IMR-90 (cell line): ENCODE data around the gene ADAM17. TPM values are rescaled to one million over a fixed set of nuclear protein-coding genes. Genes with fewer than 3 reads are reported as not detected.

Experiments
- ATAC-seq: fragments of 200-7000 bp; cut with Tn5 transposase; 2 replicates; pipeline ENCODE4 v1.9.1; 2020; ENCODE audit warnings: low read depth, mild to moderate bottlenecking, moderate library complexity
- BruUV-seq: library from RNA; stranded (reverse); fragments of 400-500 nt; replicated peaks from 2 replicates; lab custom pipeline; 2021; lab: Mats Ljungman, UMichigan
- CTCF ChIA-PET: fragments of 300-600 bp; formaldehyde crosslinking; extraction: SDS; loops from one replicate; lab custom pipeline; 2021; ENCODE audit warnings: antibody characterized with exemption; lab: Yijun Ruan, JAX
- POLR2A ChIA-PET: fragments of 300-600 bp; sonication (Branson Sonifier 250); formaldehyde crosslinking; loops from one replicate; lab custom pipeline; 2022; ENCODE audit warnings: antibody characterized with exemption; ENCODE audit not compliant: unreplicated experiment; lab: Charles Lee
- DNase-seq: peaks from one replicate; pipeline ENCODE4 v3.0.0; 2013
- H2AFZ ChIP-seq: replicated peaks from 2 replicates; pipeline ENCODE3; 2013; ENCODE audit warnings: low read length, mild to moderate bottlenecking; ENCODE audit not compliant: poor library complexity
- H2AK5ac ChIP-seq: 2 replicates; pipeline ENCODE4 v1.6.1; 2013; ENCODE audit warnings: low read depth, low read length, inconsistent platforms
- H2AK9ac ChIP-seq: replicated peaks from 2 replicates; pipeline ENCODE3; 2013; ENCODE audit warnings: mild to moderate bottlenecking, low read depth, low read length, moderate library complexity; ENCODE audit not compliant: poor library complexity
- H2BK120ac ChIP-seq: 2 replicates; pipeline ENCODE4 v1.6.1; 2013; ENCODE audit warnings: low read depth, low read length, inconsistent platforms
- H2BK15ac ChIP-seq: 3 replicates; pipeline ENCODE4 v1.6.1; 2013; ENCODE audit warnings: low read depth, low read length, inconsistent platforms
- H2BK20ac ChIP-seq: 2 replicates; pipeline ENCODE4 v1.6.1; 2013; ENCODE audit warnings: low read depth, mild to moderate bottlenecking, inconsistent platforms, low read length, moderate library complexity
- H2BK5ac ChIP-seq: 2 replicates; pipeline ENCODE4 v1.6.1; 2013; ENCODE audit warnings: mild to moderate bottlenecking, low read depth, low read length, inconsistent platforms; ENCODE audit not compliant: poor library complexity, severe bottlenecking
- H3K14ac ChIP-seq: replicated peaks from 2 replicates; pipeline ENCODE4 v1.6.1; 2013; ENCODE audit warnings: low read depth, low read length, inconsistent platforms
- H3K18ac ChIP-seq: 2 replicates; pipeline ENCODE4 v1.6.1; 2013; ENCODE audit warnings: low read depth, low read length, control low read depth
- H3K23ac ChIP-seq: 2 replicates; pipeline ENCODE4 v1.6.1; 2013; ENCODE audit warnings: low read depth, low read length, inconsistent platforms
- H3K27ac ChIP-seq: 2 replicates; pipeline ENCODE4 v1.5.1; 2013; ENCODE audit warnings: mild to moderate bottlenecking, control low read depth, low read length; ENCODE audit not compliant: insufficient read depth
- H3K27me3 ChIP-seq: 2 replicates; pipeline ENCODE4 v1.6.1; 2013; ENCODE audit warnings: low read length; ENCODE audit not compliant: control insufficient read depth, insufficient read depth
- H3K36me3 ChIP-seq: 2 replicates; pipeline ENCODE4 v1.6.1; 2013; ENCODE audit warnings: low read length, mixed read lengths; ENCODE audit not compliant: control insufficient read depth, insufficient read depth
- H3K4ac ChIP-seq: 2 replicates; pipeline ENCODE4 v1.6.1; 2013; ENCODE audit warnings: low read depth, low read length, inconsistent platforms
- H3K4me1 ChIP-seq: 2 replicates; pipeline ENCODE4 v1.6.1; 2013; ENCODE audit warnings: low read length, mixed read lengths; ENCODE audit not compliant: control insufficient read depth, insufficient read depth
- H3K4me2 ChIP-seq: 2 replicates; pipeline ENCODE4 v1.6.1; 2013; ENCODE audit warnings: low read depth, mild to moderate bottlenecking, control low read depth, low read length, moderate library complexity
- H3K4me3 ChIP-seq: 2 replicates; pipeline ENCODE4 v1.5.1; 2013; ENCODE audit warnings: low read depth, mild to moderate bottlenecking, control low read depth, low read length, moderate library complexity; ENCODE audit not compliant: insufficient read depth
- H3K56ac ChIP-seq: 2 replicates; pipeline ENCODE4 v1.6.1; 2013; ENCODE audit warnings: low read length, inconsistent platforms; ENCODE audit not compliant: insufficient read depth; ENCODE audit errors: extremely low read depth
- H3K79me1 ChIP-seq, 2 experiments: 2 replicates each; pipeline ENCODE4 v1.6.1; 2013; ENCODE audit warnings: low read length in 2 of 2, inconsistent platforms in 1 of 2, low read depth in 1 of 2
- H3K9ac ChIP-seq: 2 replicates; pipeline ENCODE4 v1.6.1; 2013; ENCODE audit warnings: low read depth, low read length, control low read depth
- H3K9me1 ChIP-seq: 2 replicates; pipeline ENCODE4 v1.6.1; 2013; ENCODE audit warnings: low read length, inconsistent platforms; ENCODE audit not compliant: insufficient read depth
- H3K9me3 ChIP-seq: 2 replicates; pipeline ENCODE4 v1.6.1; 2013; ENCODE audit warnings: low read length; ENCODE audit not compliant: control insufficient read depth, insufficient read depth
- H4K20me1 ChIP-seq: 2 replicates; pipeline ENCODE4 v1.6.1; 2013; ENCODE audit warnings: low read length, inconsistent platforms; ENCODE audit not compliant: insufficient read depth
- H4K5ac ChIP-seq: 2 replicates; pipeline ENCODE4 v1.6.1; 2013; ENCODE audit warnings: mild to moderate bottlenecking, low read depth, low read length, control low read depth
- H4K8ac ChIP-seq, 2 experiments: 2 replicates each; pipeline ENCODE4 v1.6.1; 2013; ENCODE audit warnings: low read depth in 2 of 2, low read length in 2 of 2, control low read depth in 1 of 2, inconsistent platforms in 1 of 2
- H4K91ac ChIP-seq: 2 replicates; pipeline ENCODE4 v1.6.1; 2013; ENCODE audit warnings: low read depth, low read length, inconsistent platforms; ENCODE audit not compliant: insufficient read depth
- CEBPB ChIP-seq: IDR thresholded peaks from 2 replicates; pipeline ENCODE4 v1.6.1; 2012; ENCODE audit warnings: low read depth, low read length, improper control_type of control experiment
- CHD1 ChIP-seq: IDR thresholded peaks from 2 replicates; pipeline ENCODE4 v1.6.1; 2012; ENCODE audit warnings: low read depth, low read length, improper control_type of control experiment
- FOS ChIP-seq: fragments of 150-350 bp; IDR thresholded peaks from 2 replicates; pipeline ENCODE4 v1.6.1; 2016; ENCODE audit warnings: low read depth, low read length
- MAFK ChIP-seq: IDR thresholded peaks from 2 replicates; pipeline ENCODE4 v1.6.1; 2012; ENCODE audit warnings: low read depth, low read length, improper control_type of control experiment
- MAZ ChIP-seq: IDR thresholded peaks from 2 replicates; pipeline ENCODE4 v1.6.1; 2012; ENCODE audit warnings: low read depth, mild to moderate bottlenecking, low read length, improper control_type of control experiment, moderate library complexity, borderline replicate concordance
- MXI1 ChIP-seq: IDR thresholded peaks from 2 replicates; pipeline ENCODE4 v1.6.1; 2012; ENCODE audit warnings: low read depth, mild to moderate bottlenecking, low read length, moderate library complexity, borderline replicate concordance
- NFE2L2 ChIP-seq: fragments of 150-350 bp; IDR thresholded peaks from 2 replicates; pipeline ENCODE4 v1.6.1; 2016; ENCODE audit warnings: low read depth, mild to moderate bottlenecking, low read length
- POLR2A ChIP-seq: IDR thresholded peaks from 2 replicates; pipeline ENCODE4 v1.6.1; 2012; ENCODE audit warnings: mild to moderate bottlenecking, low read depth, low read length
- RCOR1 ChIP-seq: IDR thresholded peaks from 2 replicates; pipeline ENCODE4 v1.6.1; 2012; ENCODE audit warnings: mild to moderate bottlenecking, low read length, improper control_type of control experiment; ENCODE audit not compliant: insufficient replicate concordance
- RFX5 ChIP-seq: IDR thresholded peaks from 2 replicates; pipeline ENCODE4 v1.8.0; 2012; ENCODE audit warnings: low read depth, mild to moderate bottlenecking, low read length, moderate library complexity
- SMC3 ChIP-seq: fragments of 150-350 bp; IDR thresholded peaks from 2 replicates; pipeline ENCODE4 v1.6.1; 2016; ENCODE audit warnings: low read depth, mild to moderate bottlenecking, antibody characterized with exemption, low read length, moderate library complexity
- WGBS, 2 experiments: methylation state at CpG; one replicate each; pipeline versions ENCODE4 v1.1.5 to v1.1.7; 2013; ENCODE audit warnings: missing lambda C conversion rate in 2 of 2; ENCODE audit not compliant: insufficient read length in 1 of 2; ENCODE audit errors: extremely low coverage in 2 of 2; 5-methylcytosine and 5-hydroxymethylcytosine counted together
- dilution Hi-C: fragments of 300-500 bp; cut with HindIII; formaldehyde crosslinking; loops from one replicate; pipeline ENCODE4 v1.14.3; 2018; ENCODE audit warnings: low sequenced_read_pairs; ENCODE audit not compliant: unreplicated experiment
- in situ Hi-C: fragments of 300-500 bp; cut with MboI; formaldehyde crosslinking; loops from 3 replicates; pipeline ENCODE4 v1.14.3; 2019; ENCODE audit warnings: low sequenced_read_pairs, inconsistent platforms, mixed read lengths
- intact Hi-C: fragments of 100-400 bp; cut with micrococcal nuclease; formaldehyde crosslinking; loops from 2 replicates; pipeline ENCODE4 v1.10.0; 2022
- polyA plus RNA-seq, 3 experiments: library from polyadenylated mRNA; depleted of rRNA; stranded (reverse); fragments of >200 nt; gene quantifications; 2 replicates each; pipeline ENCODE4 v1.2.3, GENCODE V29; 2012; ENCODE audit warnings: low replicate concordance in 1 of 3
- total RNA-seq: library from RNA; depleted of rRNA; stranded (reverse); fragments of >200 nt; gene quantifications from 2 replicates; pipeline ENCODE4 v1.2.3, GENCODE V29; 2012
- TF ChIP-seq, protein P1 (sequence below): fragments of 150-350 bp; IDR thresholded peaks from 2 replicates; pipeline ENCODE4 v1.6.1; 2016; ENCODE audit warnings: low read depth, mild to moderate bottlenecking, low read length, moderate library complexity, borderline replicate concordance
- TF ChIP-seq, protein P2 (sequence below): fragments of 150-350 bp; IDR thresholded peaks from 2 replicates; pipeline ENCODE4 v1.6.1; 2017; ENCODE audit warnings: mild to moderate bottlenecking, antibody characterized with exemption, low read length, low read depth

ADAM17 gene
- total and polyA plus RNA-seq, 2 of the 4 experiments (the other 2 are of a cell fraction), result 9.6 to 34.4 TPM

DNA sequence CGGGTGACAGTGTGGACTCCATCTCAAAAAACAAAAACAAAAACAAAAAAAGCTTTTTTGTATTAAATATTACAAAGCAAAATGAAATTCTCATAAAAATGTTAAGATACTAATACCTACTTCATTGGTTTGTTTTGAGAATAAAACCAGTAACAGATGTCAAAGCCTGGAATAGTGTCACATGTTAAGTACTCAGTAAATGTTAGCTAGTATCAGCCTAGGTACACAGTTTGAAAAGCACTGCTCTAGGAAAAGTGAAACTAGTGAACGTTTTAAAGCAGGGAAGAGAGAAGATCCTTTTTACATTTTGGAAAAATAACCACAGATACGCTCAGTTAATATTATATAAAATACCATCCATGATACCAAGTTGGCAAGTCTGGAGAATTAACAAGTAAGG is 37.1 kb upstream of the ADAM17 start:
- Histone ChIP-seq H3K27ac (no peak overlapping the region), H4K5ac (no peak overlapping the region), H3K9me1 (peaks cover 25% of the 10 kb centered on the region), H3K27me3 (no peaks in the 10 kb centered on the region), H3K4ac (no peak overlapping the region), H2AK5ac (no peak overlapping the region), H4K20me1 (peaks cover 77% of the 10 kb centered on the region), H3K4me3 (no peak overlapping the region), H2BK20ac (no peak overlapping the region), H3K36me3 (peaks cover 19% of the 10 kb centered on the region), H3K9ac (no peak overlapping the region), H3K9me3 (no peaks in the 10 kb centered on the region), H2BK120ac (no peak overlapping the region), H3K14ac (no peak overlapping the region), H3K4me1 (peaks cover 13% of the 10 kb centered on the region), H3K56ac (no peak overlapping the region), H2BK15ac (no peak overlapping the region), H4K91ac (no peak overlapping the region), H2AK9ac (no peak overlapping the region), H2BK5ac (no peak overlapping the region), H3K23ac (no peak overlapping the region), H3K79me1 (peaks cover 25 to 64% of the 10 kb centered on the region in 2 experiments), H4K8ac (no peak overlapping the region), H2AFZ (no peak overlapping the region), H3K4me2 (peak overlapping the region; percentile 10; the same call in 1 of the 2 replicates), H3K18ac (no peak overlapping the region)
- CTCF ChIA-PET, result interaction anchor here (0.6 to 0.7 kb wide), 3 partner anchors 11 to 475 kb away, joined by 3 read pairs; no protein-coding TSS in a partner anchor
- POLR2A ChIA-PET, result no interaction called here
- DNase-seq, result peak; percentile 20
- BruUV-seq, result no TSS peak
- dilution Hi-C loops (no loop called here), in situ Hi-C loops (no loop called here), intact Hi-C loops (no loop called here)
- TF ChIP-seq CEBPB, result no peak
- TF ChIP-seq MAZ, result no peak
- TF ChIP-seq RFX5, result no peak
- TF ChIP-seq SMC3, result no peak
- no peak for TF ChIP-seq FOS
- TF ChIP-seq RCOR1, result no peak
- TF ChIP-seq NFE2L2, result no peak
- TF ChIP-seq MAFK, result no peak
- TF ChIP-seq MXI1, result no peak
- no peak for TF ChIP-seq POLR2A
- TF ChIP-seq, protein P1, sequence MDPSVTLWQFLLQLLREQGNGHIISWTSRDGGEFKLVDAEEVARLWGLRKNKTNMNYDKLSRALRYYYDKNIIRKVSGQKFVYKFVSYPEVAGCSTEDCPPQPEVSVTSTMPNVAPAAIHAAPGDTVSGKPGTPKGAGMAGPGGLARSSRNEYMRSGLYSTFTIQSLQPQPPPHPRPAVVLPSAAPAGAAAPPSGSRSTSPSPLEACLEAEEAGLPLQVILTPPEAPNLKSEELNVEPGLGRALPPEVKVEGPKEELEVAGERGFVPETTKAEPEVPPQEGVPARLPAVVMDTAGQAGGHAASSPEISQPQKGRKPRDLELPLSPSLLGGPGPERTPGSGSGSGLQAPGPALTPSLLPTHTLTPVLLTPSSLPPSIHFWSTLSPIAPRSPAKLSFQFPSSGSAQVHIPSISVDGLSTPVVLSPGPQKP, result no peak
- TF ChIP-seq, protein P2, sequence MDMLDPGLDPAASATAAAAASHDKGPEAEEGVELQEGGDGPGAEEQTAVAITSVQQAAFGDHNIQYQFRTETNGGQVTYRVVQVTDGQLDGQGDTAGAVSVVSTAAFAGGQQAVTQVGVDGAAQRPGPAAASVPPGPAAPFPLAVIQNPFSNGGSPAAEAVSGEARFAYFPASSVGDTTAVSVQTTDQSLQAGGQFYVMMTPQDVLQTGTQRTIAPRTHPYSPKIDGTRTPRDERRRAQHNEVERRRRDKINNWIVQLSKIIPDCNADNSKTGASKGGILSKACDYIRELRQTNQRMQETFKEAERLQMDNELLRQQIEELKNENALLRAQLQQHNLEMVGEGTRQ, result no peak
- TF ChIP-seq CHD1, result no peak
- 0 out of 2 replicates have a peak, but pooled peaks have one; percentile 18 for ATAC-seq
- WGBS, 2 experiments, result no CpG with 5 or more reads among the region's 3 CpGs
